GM12865 (cell line): ENCODE measurements around the gene DDX54.
A peak's percentile ranks its signal among the peaks of the same experiment; 100 is the strongest.

Experiments
- DNase-seq: peaks from one replicate; pipeline ENCODE4 v3.0.0; 2010; ENCODE audit warnings: low read depth
- H3K4me3 ChIP-seq: 2 replicates; pipeline ENCODE4 v1.5.1; 2011; ENCODE audit warnings: mild to moderate bottlenecking, low read depth, low read length, control low read depth
- TF ChIP-seq, protein P1 (sequence below): IDR thresholded peaks from 2 replicates; pipeline ENCODE4 v1.5.1; 2011; ENCODE audit warnings: low read length, control low read depth, low read depth, inconsistent platforms; ENCODE audit not compliant: insufficient read depth; ENCODE audit errors: missing control alignments

The DDX54 gene

GRCh38 chr12:113186033-113186365 is 721 bp upstream of the DDX54 start:
- H3K4me3 ChIP-seq = peak overlapping the region; percentile 94

GRCh38 chr12:113184900-113185179 is 438 bp downstream of the DDX54 start:
- DNase-seq = peak; percentile 94
- H3K4me3 ChIP-seq = peak overlapping the region; percentile 94
- TF ChIP-seq, protein P1, sequence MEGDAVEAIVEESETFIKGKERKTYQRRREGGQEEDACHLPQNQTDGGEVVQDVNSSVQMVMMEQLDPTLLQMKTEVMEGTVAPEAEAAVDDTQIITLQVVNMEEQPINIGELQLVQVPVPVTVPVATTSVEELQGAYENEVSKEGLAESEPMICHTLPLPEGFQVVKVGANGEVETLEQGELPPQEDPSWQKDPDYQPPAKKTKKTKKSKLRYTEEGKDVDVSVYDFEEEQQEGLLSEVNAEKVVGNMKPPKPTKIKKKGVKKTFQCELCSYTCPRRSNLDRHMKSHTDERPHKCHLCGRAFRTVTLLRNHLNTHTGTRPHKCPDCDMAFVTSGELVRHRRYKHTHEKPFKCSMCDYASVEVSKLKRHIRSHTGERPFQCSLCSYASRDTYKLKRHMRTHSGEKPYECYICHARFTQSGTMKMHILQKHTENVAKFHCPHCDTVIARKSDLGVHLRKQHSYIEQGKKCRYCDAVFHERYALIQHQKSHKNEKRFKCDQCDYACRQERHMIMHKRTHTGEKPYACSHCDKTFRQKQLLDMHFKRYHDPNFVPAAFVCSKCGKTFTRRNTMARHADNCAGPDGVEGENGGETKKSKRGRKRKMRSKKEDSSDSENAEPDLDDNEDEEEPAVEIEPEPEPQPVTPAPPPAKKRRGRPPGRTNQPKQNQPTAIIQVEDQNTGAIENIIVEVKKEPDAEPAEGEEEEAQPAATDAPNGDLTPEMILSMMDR = no peak

More at GRCh38 chr12:113186033-113186365, 721 bp upstream of the DDX54 start:
- DNase-seq = peak; percentile 58
- TF ChIP-seq, protein P1 = no peak

DNA sequence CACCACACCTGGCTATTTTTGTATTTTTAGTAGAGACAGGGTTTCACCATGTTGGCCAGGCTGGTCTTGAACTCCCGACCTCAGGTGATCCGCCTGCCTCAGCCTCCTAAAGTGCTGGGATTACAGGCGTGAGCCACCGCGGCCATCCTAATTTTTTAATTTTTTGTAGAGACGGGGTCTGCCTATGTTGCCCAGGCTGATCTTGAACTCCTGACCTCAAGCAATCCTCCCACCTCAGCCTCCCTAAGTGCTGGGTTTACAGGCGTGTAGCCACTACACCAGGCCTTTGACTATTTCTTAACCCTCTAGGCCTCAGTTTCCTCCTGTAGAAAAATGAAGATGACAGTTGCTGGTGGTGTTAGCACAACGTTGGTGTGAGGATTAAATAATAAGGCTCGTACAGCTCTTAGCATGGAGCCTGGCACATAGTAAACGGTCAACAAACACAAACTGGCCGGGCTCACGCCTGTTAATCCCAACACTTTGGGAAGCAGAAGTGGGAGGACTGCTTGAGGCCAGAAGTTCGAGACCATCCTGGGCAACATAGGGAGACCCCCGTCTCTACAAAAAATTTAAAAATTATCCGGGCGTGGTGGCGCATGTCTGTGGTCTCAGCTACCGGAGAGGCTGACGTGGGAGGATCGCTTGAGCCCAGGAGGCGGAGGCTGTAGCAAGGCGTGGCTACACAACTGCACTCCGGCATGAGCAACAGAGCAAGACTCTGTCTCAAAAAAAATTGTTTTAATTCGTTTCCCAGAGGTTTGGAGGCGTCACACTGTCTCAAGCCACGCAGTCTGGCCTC is 979 bp downstream of the DDX54 start:
- TF ChIP-seq, protein P1 = no peak
- peak overlapping the region; percentile 94 for H3K4me3 ChIP-seq
- no peak for DNase-seq

DNA sequence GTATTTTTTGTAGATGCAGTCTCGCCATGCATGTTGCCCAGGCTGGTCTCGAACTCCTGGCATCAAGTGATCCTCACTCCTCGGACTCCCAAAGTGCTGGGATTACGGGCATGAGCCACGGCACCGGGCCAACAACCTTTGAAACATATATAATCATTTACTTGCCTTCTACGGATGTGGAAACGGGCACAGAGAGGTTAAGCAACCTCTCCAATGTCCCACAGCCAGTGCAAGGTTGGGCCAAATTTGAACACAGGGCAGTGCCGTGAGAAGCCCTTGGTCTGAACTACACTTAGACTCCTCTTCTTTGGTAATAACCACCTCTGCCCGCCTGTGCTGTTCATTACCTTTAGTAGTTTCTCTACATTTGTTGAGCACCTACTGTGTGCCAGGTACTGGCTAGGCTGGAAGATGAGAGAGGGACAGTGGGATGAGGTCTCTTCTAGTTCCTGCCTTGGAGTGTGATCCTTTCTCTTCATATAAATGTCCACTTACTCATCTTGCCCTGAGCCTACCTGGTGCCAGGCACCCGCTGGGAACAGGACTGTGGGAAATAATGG is 2.2 kb downstream of the DDX54 start:
- DNase-seq = no peak
- TF ChIP-seq, protein P1 = no peak
- no peak overlapping the region for H3K4me3 ChIP-seq

DNA sequence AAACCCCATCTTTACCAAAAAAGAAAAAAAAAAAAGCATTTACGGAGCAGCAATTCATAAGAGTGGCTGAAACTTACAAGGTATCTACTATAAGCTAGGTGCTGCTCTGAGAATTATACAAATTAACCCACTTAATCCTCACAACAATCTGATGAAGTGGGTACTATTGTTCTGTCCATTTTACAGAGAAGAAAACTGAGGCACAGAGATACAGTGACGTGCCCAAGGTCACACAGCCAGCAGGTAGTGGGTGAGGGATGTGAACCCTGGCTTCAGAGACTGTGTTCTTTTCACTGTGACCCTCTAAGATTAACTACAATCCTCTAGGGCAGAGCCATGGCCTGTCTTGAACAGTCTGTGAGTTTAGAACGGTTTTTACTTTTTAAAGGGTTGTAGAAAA is 3.3 kb downstream of the DDX54 start:
- H3K4me3 ChIP-seq = no peak overlapping the region
- no peak for DNase-seq
- TF ChIP-seq, protein P1 = no peak

GRCh38 chr12:113180333-113180732 is 4.9 kb downstream of the DDX54 start:
- DNase-seq = no peak
- TF ChIP-seq, protein P1 = no peak

GRCh38 chr12:113179023-113179422 is 6.3 kb downstream of the DDX54 start:
- no peak for DNase-seq
- no peak overlapping the region for H3K4me3 ChIP-seq
- TF ChIP-seq, protein P1 = no peak

More at GRCh38 chr12:113180333-113180732, 4.9 kb downstream of the DDX54 start:
- H3K4me3 ChIP-seq = no peak overlapping the region
